Measurements from ENCODE around the gene ATP8A2.

- TF ChIP-seq RFX5 (IDR thresholded peaks at IDR 0.05; ENCODE audit: low read depth, low read length) (no peak), CTCF (conservative IDR thresholded peaks at IDR 0.05; ENCODE audit: low read depth, low read length) (no peak), CEBPB (IDR thresholded peaks at IDR 0.05; ENCODE audit: low read depth, low read length) (no peak), RCOR1 (IDR thresholded peaks at IDR 0.05; ENCODE audit: insufficient replicate concordance, low read length) (no peak), MXI1 (IDR thresholded peaks at IDR 0.05; ENCODE audit: borderline replicate concordance, low read depth, low read length) (no peak), SMC3 (IDR thresholded peaks at IDR 0.05; ENCODE audit: low read depth, low read length) (no peak), POLR2A (IDR thresholded peaks at IDR 0.05; ENCODE audit: low read depth, low read length) (no peak), CHD1 (IDR thresholded peaks at IDR 0.05; ENCODE audit: low read depth, low read length) (no peak), BHLHE40 (IDR thresholded peaks at IDR 0.05; ENCODE audit: low read depth, low read length) (no peak), RAD21 (IDR thresholded peaks at IDR 0.05; ENCODE audit: low read length) (no peak), FOS (IDR thresholded peaks at IDR 0.05; ENCODE audit: low read depth, low read length) (no peak), ELK1 (IDR thresholded peaks at IDR 0.05; ENCODE audit: borderline replicate concordance, low read depth, low read length) (no peak), MAFK (IDR thresholded peaks at IDR 0.05; ENCODE audit: low read depth, low read length) (no peak)
Observed at GRCh38 chr13:25807562-25807961, 435.8 kb downstream of the ATP8A2 start.
